ENCODE results near the gene TMPRSS6.

DNA sequence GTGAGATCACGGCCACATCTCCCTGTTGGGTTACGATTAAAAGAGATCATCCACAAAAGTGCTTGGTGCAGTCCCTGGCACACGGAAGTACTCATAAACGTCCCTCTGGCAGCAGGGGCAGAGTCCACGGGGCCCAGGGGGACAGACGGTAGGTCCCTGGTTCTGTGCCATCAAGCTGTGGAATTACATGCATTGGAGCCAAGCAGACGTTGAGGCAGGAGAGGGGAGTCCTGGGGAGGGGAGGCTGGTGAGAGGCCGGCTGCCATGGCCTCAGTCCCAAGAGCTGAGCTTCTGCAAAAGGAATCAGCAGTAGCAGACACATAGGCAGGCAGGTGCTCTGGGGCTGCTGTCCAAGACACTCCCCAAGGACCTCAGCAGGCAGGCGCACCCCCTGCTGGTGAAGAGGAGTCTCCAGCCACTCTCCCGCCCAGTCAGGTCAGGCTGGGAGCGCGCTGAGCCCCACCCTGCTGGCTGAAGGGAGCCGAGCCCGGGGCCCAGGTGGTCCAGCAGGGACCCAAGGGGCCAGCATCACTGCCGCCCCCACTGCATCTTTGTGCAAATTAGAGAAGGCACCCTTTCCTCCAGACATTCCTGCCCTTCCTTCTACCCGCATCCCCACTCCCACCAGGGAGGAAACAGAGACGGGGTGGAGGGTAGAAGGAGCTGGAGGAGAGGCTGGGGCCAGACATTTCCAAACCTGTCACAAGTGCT is 65.5 kb downstream of the TMPRSS6 start:
- TF ChIP-seq, protein P1, sequence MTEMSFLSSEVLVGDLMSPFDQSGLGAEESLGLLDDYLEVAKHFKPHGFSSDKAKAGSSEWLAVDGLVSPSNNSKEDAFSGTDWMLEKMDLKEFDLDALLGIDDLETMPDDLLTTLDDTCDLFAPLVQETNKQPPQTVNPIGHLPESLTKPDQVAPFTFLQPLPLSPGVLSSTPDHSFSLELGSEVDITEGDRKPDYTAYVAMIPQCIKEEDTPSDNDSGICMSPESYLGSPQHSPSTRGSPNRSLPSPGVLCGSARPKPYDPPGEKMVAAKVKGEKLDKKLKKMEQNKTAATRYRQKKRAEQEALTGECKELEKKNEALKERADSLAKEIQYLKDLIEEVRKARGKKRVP (CRISPR knock-in tag; IDR thresholded peaks at IDR 0.05), result peak in 1 of 2 experiments; percentile 57; a peak in 1 of 4 replicates
- TF ChIP-seq ZNF431 (CRISPR knock-in tag; IDR thresholded peaks at IDR 0.05; ENCODE audit: borderline replicate concordance, low read depth) (no peak), CREB1 (IDR thresholded peaks at IDR 0.05) (no peak), CREB1 (CRISPR knock-in tag; IDR thresholded peaks at IDR 0.05) (no peak), SRSF4 (IDR thresholded peaks at IDR 0.05; ENCODE audit: low read depth, low read length, poor library complexity, severe bottlenecking) (no peak), EP300 (IDR thresholded peaks at IDR 0.05; ENCODE audit: low read depth in 2 of 2, low read length in 2 of 2) (peak in 1 of 2 experiments; percentile 4; a peak in 2 of 4 replicates), EP300 (CRISPR knock-in tag; IDR thresholded peaks at IDR 0.05; ENCODE audit: borderline replicate concordance) (no peak)
